GM23338 (cell line): ENCODE results near the gene ZNF148. TPM values are rescaled to one million over a fixed set of nuclear protein-coding genes. Genes with fewer than 3 reads are reported as not detected.

Source experiments
- ATAC-seq: fragments of 200-7000 bp; cut with Tn5 transposase; 3 replicates; pipeline ENCODE4 v1.9.1; 2020
- DNase-seq: peaks from one replicate; pipeline ENCODE4 v3.0.0-alpha.2; 2015; ENCODE audit warnings: low spot score
- H2AFZ ChIP-seq: fragments of 200-600 bp; sonication (generic); 2 replicates; pipeline ENCODE4 v1.8.0; 2016; ENCODE audit warnings: antibody characterized with exemption, mild to moderate bottlenecking, moderate library complexity
- H3F3A ChIP-seq: fragments of 200-600 bp; sonication (generic); replicated peaks from 2 replicates; pipeline ENCODE4 v1.8.0; 2017; ENCODE audit warnings: antibody characterized with exemption, mixed run types, low read depth
- H3K27ac ChIP-seq: fragments of 200-600 bp; sonication (generic); 2 replicates; pipeline ENCODE4 v1.6.1; 2016; ENCODE audit warnings: low read depth
- H3K27me3 ChIP-seq: fragments of 200-600 bp; sonication (generic); 2 replicates; pipeline ENCODE4 v1.8.0; 2016; ENCODE audit warnings: mild to moderate bottlenecking, mixed run types, moderate library complexity; ENCODE audit not compliant: insufficient read depth
- H3K36me3 ChIP-seq: fragments of 200-600 bp; sonication (generic); 2 replicates; pipeline ENCODE4 v1.8.0; 2016; ENCODE audit warnings: mild to moderate bottlenecking; ENCODE audit not compliant: insufficient read depth
- H3K4me1 ChIP-seq: fragments of 200-600 bp; sonication (generic); 2 replicates; pipeline ENCODE4 v1.8.0; 2016; ENCODE audit warnings: mild to moderate bottlenecking, moderate library complexity; ENCODE audit not compliant: insufficient read depth
- H3K4me2 ChIP-seq: fragments of 200-600 bp; sonication (generic); 2 replicates; pipeline ENCODE4 v1.7.1; 2017; ENCODE audit warnings: mixed run types
- H3K4me3 ChIP-seq: fragments of 200-600 bp; sonication (generic); 2 replicates; pipeline ENCODE4 v1.6.1; 2016; ENCODE audit warnings: mixed run types
- H3K79me2 ChIP-seq: fragments of 200-600 bp; sonication (generic); replicated peaks from 2 replicates; pipeline ENCODE4 v1.8.0; 2017; ENCODE audit warnings: mild to moderate bottlenecking; ENCODE audit not compliant: insufficient read depth
- H3K9me2 ChIP-seq: fragments of 200-600 bp; sonication (generic); 2 replicates; pipeline ENCODE4 v1.8.0; 2017; ENCODE audit not compliant: insufficient read depth
- H4K20me1 ChIP-seq: fragments of 200-600 bp; sonication (generic); replicated peaks from 2 replicates; pipeline ENCODE4 v1.8.0; 2017; ENCODE audit warnings: mild to moderate bottlenecking; ENCODE audit not compliant: insufficient read depth
- H3K27ac Mint-ChIP-seq: 2 replicates; pipeline ENCODE4 v1.8.0; 2020; ENCODE audit warnings: inconsistent platforms, mild to moderate bottlenecking, moderate library complexity, mixed read lengths
- H3K27me3 Mint-ChIP-seq: 3 replicates; pipeline ENCODE4 v1.8.0; 2022; ENCODE audit warnings: low read depth, mild to moderate bottlenecking, moderate library complexity, mixed read lengths, inconsistent platforms; ENCODE audit not compliant: insufficient read depth, poor library complexity
- H3K36me3 Mint-ChIP-seq: 3 replicates; pipeline ENCODE4 v1.8.0; 2021; ENCODE audit warnings: low read depth, mild to moderate bottlenecking, inconsistent platforms, moderate library complexity, mixed read lengths
- H3K4me1 Mint-ChIP-seq: 3 replicates; pipeline ENCODE4 v1.8.0; 2020; ENCODE audit warnings: mild to moderate bottlenecking, inconsistent platforms, mixed read lengths
- H3K4me3 Mint-ChIP-seq: 3 replicates; pipeline ENCODE4 v1.8.0; 2021; ENCODE audit warnings: moderate library complexity, mild to moderate bottlenecking, inconsistent platforms, mixed read lengths
- H3K9me3 Mint-ChIP-seq: 3 replicates; pipeline ENCODE4 v1.8.0; 2020; ENCODE audit warnings: moderate library complexity, mild to moderate bottlenecking, inconsistent platforms, mixed read lengths
- CREB1 ChIP-seq: fragments of 250-450 bp; sonication (Bioruptor Pico); IDR thresholded peaks from 2 replicates; pipeline ENCODE4 v1.5.0; 2020; ENCODE audit warnings: low read depth, mild to moderate bottlenecking, moderate library complexity
- EZH2 ChIP-seq: fragments of 200-600 bp; sonication (generic); IDR thresholded peaks from one replicate; pipeline ENCODE4 v1.8.0; 2017; ENCODE audit warnings: antibody characterized with exemption, mild to moderate bottlenecking, low read depth; ENCODE audit not compliant: unreplicated experiment
- EZH2phosphoT487 ChIP-seq: fragments of 200-600 bp; sonication (generic); IDR thresholded peaks from one replicate; pipeline ENCODE4 v1.8.1; 2018; ENCODE audit warnings: antibody characterized with exemption; ENCODE audit not compliant: unreplicated experiment
- JUNB ChIP-seq: IDR thresholded peaks from one replicate; pipeline ENCODE4 v1.6.1; 2016; ENCODE audit warnings: antibody characterized with exemption; ENCODE audit not compliant: unreplicated experiment
- NANOG ChIP-seq: IDR thresholded peaks from 2 replicates; pipeline ENCODE4 v1.6.1; 2016; ENCODE audit warnings: antibody characterized with exemption, borderline replicate concordance
- POLR2AphosphoS5 ChIP-seq: IDR thresholded peaks from 2 replicates; pipeline ENCODE4 v1.6.1; 2016; ENCODE audit warnings: antibody characterized with exemption, low read depth
- REST ChIP-seq: IDR thresholded peaks from one replicate; pipeline ENCODE4 v1.6.1; 2018; ENCODE audit warnings: antibody characterized with exemption; ENCODE audit not compliant: unreplicated experiment
- STAT1 ChIP-seq: IDR thresholded peaks from one replicate; pipeline ENCODE4 v1.6.1; 2016; ENCODE audit warnings: antibody characterized with exemption; ENCODE audit not compliant: unreplicated experiment
- ZNF114 ChIP-seq: fragments of 250-450 bp; sonication (Bioruptor Pico); IDR thresholded peaks from 2 replicates; pipeline ENCODE4 v1.5.0; 2020; ENCODE audit warnings: mild to moderate bottlenecking, moderate library complexity
- ZNF331 ChIP-seq: fragments of 250-450 bp; sonication (Bioruptor Pico); IDR thresholded peaks from 2 replicates; pipeline ENCODE4 v1.5.0; 2020; ENCODE audit warnings: low read depth, mild to moderate bottlenecking, moderate library complexity
- ZNF462 ChIP-seq: fragments of 250-450 bp; sonication (Bioruptor Pico); IDR thresholded peaks from 2 replicates; pipeline ENCODE4 v1.5.0; 2020; ENCODE audit warnings: mild to moderate bottlenecking, moderate library complexity
- polyA plus RNA-seq: library from polyadenylated mRNA; unstranded; fragments of >200 nt; fragmentation: Nextera tagmentation; extraction: Ambion mirVana; gene quantifications from 2 replicates; pipeline ENCODE4 v1.2.1, GENCODE V29; 2016
- total RNA-seq: library from RNA; depleted of rRNA; stranded (reverse); fragments of >200 nt; shearing (Covaris generic); gene quantifications from 2 replicates; pipeline ENCODE4 v1.2.3, GENCODE V29; 2014
- TF ChIP-seq, protein P1 (sequence below), 2 experiments: fragments of 200-600 bp in 1 of 2; sonication (generic) in 1 of 2; conservative IDR thresholded peaks; 2 replicates each; pipeline versions ENCODE4 v1.5.1 to v1.6.1; 2016 to 2017; ENCODE audit warnings: antibody characterized with exemption in 2 of 2, low read depth in 2 of 2, mild to moderate bottlenecking in 2 of 2, moderate library complexity in 1 of 2
- TF ChIP-seq, protein P2 (sequence below): IDR thresholded peaks from 2 replicates; pipeline ENCODE4 v1.6.1; 2016; ENCODE audit warnings: antibody characterized with exemption

ZNF148 gene
- total and polyA plus RNA-seq, 2 experiments from 2014 or later, result 13.9 to 16.9 TPM

DNA sequence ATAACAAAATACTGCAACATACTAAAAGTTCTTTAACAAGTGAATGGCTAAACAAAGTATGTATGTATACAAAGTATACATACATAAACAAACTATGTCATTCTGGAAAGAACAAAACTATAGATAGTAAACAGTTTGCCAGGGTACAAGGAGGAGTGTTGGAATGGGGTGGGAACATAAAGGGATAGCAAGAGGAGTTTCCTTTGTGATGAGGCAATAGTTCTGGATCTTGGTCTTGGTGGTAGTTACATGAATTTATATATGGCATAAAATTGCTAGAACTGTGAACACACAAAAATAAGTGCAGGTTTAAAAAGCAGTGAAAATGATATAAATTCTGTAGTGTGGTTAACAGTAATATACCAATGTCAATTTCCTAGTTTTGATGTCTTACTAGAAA lies 22.0 kb downstream of the ZNF148 start:
- no peaks in the 10 kb centered on the region for H3K27me3 ChIP-seq
- DNase-seq (no peak), ATAC-seq (no peak)
- Mint-ChIP-seq H3K36me3 (peaks cover 12% of the 10 kb centered on the region; the same call in 2 of the 3 replicates), H3K4me1 (peaks cover 13% of the 10 kb centered on the region), H3K27ac (no peak overlapping the region), H3K27me3 (peaks cover 1% of the 10 kb centered on the region), H3K4me3 (no peak overlapping the region), H3K9me3 (peaks cover 6% of the 10 kb centered on the region; the same call in 2 of the 3 replicates)
- no peaks in the 10 kb centered on the region for H3F3A ChIP-seq
- peaks cover 93% of the 10 kb centered on the region for H3K79me2 ChIP-seq
- H4K20me1 ChIP-seq, result peaks cover 22% of the 10 kb centered on the region
- H3K27ac ChIP-seq, result no peak overlapping the region
- H3K4me2 ChIP-seq, result no peak overlapping the region
- TF ChIP-seq NANOG (no peak), ZNF331 (CRISPR knock-in tag) (no peak), STAT1 (no peak), ZNF114 (CRISPR knock-in tag) (no peak), EZH2phosphoT487 (no peak), REST (no peak), ZNF462 (no peak), POLR2AphosphoS5 (no peak), JUNB (no peak), CREB1 (CRISPR knock-in tag) (no peak), EZH2 (no peak)
- TF ChIP-seq, protein P1, sequence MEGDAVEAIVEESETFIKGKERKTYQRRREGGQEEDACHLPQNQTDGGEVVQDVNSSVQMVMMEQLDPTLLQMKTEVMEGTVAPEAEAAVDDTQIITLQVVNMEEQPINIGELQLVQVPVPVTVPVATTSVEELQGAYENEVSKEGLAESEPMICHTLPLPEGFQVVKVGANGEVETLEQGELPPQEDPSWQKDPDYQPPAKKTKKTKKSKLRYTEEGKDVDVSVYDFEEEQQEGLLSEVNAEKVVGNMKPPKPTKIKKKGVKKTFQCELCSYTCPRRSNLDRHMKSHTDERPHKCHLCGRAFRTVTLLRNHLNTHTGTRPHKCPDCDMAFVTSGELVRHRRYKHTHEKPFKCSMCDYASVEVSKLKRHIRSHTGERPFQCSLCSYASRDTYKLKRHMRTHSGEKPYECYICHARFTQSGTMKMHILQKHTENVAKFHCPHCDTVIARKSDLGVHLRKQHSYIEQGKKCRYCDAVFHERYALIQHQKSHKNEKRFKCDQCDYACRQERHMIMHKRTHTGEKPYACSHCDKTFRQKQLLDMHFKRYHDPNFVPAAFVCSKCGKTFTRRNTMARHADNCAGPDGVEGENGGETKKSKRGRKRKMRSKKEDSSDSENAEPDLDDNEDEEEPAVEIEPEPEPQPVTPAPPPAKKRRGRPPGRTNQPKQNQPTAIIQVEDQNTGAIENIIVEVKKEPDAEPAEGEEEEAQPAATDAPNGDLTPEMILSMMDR (conservative IDR thresholded peaks at IDR 0.05; ENCODE audit: low read depth in 2 of 2), result no peak
- TF ChIP-seq, protein P2, sequence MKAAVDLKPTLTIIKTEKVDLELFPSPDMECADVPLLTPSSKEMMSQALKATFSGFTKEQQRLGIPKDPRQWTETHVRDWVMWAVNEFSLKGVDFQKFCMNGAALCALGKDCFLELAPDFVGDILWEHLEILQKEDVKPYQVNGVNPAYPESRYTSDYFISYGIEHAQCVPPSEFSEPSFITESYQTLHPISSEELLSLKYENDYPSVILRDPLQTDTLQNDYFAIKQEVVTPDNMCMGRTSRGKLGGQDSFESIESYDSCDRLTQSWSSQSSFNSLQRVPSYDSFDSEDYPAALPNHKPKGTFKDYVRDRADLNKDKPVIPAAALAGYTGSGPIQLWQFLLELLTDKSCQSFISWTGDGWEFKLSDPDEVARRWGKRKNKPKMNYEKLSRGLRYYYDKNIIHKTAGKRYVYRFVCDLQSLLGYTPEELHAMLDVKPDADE, result no peak
- H3K9me2 ChIP-seq, result no peaks in the 10 kb centered on the region
- H2AFZ ChIP-seq, result no peak overlapping the region
- H3K36me3 ChIP-seq, result no peaks in the 10 kb centered on the region
- no peak overlapping the region for H3K4me3 ChIP-seq
- 0 out of 2 replicates have a peak, but pooled peaks cover 5% of the 10 kb centered on the region for H3K4me1 ChIP-seq
